Endothelial cell of umbilical vein (primary cell): ENCODE data around the gene PALD1. TPM values are rescaled to one million over a fixed set of nuclear protein-coding genes. Genes with fewer than 3 reads are reported as not detected.

Source experiments
- BruUV-seq: library from RNA; stranded (reverse); fragments of 400-500 nt; replicated peaks from 2 replicates; lab custom pipeline; 2021; lab: Mats Ljungman, UMichigan
- CTCF ChIA-PET: fragments of 300-600, 350-600 bp; sonication (Branson Sonifier 250); formaldehyde crosslinking; loops from one replicate; lab custom pipeline; 2021; ENCODE audit warnings: antibody characterized with exemption, inconsistent platforms; lab: Charles Lee
- POLR2A ChIA-PET: fragments of 300-600, 350-600 bp; sonication (Branson Sonifier 250); formaldehyde crosslinking; loops from one replicate; lab custom pipeline; 2021; ENCODE audit warnings: antibody characterized with exemption, inconsistent platforms; lab: Charles Lee
- DNase-seq: peaks from one replicate; pipeline ENCODE4 v3.0.0-alpha.2; 2011; ENCODE audit warnings: low read depth, low spot score
- FAIRE-seq: peaks from 2 replicates; lab custom pipeline; 2011; peaks lifted over from hg19 to GRCh38; lab: Jason Lieb, UNC
- H2AFZ ChIP-seq: 2 replicates; pipeline ENCODE4 v1.6.0; 2012; ENCODE audit warnings: low read depth, low read length, control low read depth, inconsistent platforms
- H3K27ac ChIP-seq: 2 replicates; pipeline ENCODE4 v1.5.1; 2011; ENCODE audit warnings: low read depth, mild to moderate bottlenecking, control low read depth, low read length, moderate library complexity; ENCODE audit not compliant: insufficient read depth
- H3K27me3 ChIP-seq, 2 experiments: 2 replicates each; pipeline versions ENCODE4 v1.6.0 to v1.6.1; 2011; ENCODE audit warnings: low read length in 2 of 2, mixed read lengths in 1 of 2; ENCODE audit not compliant: control insufficient read depth in 2 of 2, insufficient read depth in 2 of 2
- H3K36me3 ChIP-seq, 2 experiments: 2 replicates in 1 of 2; 3 replicates in 1 of 2; pipeline ENCODE4 v1.5.1; 2011; ENCODE audit warnings: low read length in 2 of 2, mild to moderate bottlenecking in 1 of 2, moderate library complexity in 1 of 2; ENCODE audit not compliant: control insufficient read depth in 2 of 2, insufficient read depth in 2 of 2; ENCODE audit errors: extremely low read depth in 1 of 2
- H3K4me1 ChIP-seq: 3 replicates; pipeline ENCODE4 v1.5.1; 2011; ENCODE audit warnings: mild to moderate bottlenecking, low read length; ENCODE audit not compliant: control insufficient read depth, insufficient read depth; ENCODE audit errors: extremely low read depth
- H3K4me2 ChIP-seq: 2 replicates; pipeline ENCODE4 v1.6.1; 2011; ENCODE audit warnings: low read length, control low read depth, mixed read lengths; ENCODE audit not compliant: insufficient read depth
- H3K4me3 ChIP-seq, 3 experiments: fragments of 200-600 bp in 1 of 3; sonication (generic), shearing (Covaris generic) in 1 of 3; replicated peaks in 1 of 3; 2 replicates each; pipeline ENCODE4 v1.5.1; 2011 to 2016; ENCODE audit warnings: control low read depth in 3 of 3, low read length in 3 of 3, mild to moderate bottlenecking in 2 of 3, inconsistent platforms in 1 of 3, low read depth in 1 of 3, moderate library complexity in 1 of 3; ENCODE audit not compliant: insufficient read depth in 1 of 3
- H3K79me2 ChIP-seq: 2 replicates; pipeline ENCODE4 v1.6.0; 2012; ENCODE audit warnings: low read length, inconsistent platforms; ENCODE audit not compliant: control insufficient read depth, insufficient read depth
- H3K9ac ChIP-seq: replicated peaks from 2 replicates; pipeline ENCODE3; 2011; ENCODE audit warnings: low read length, control low read depth; ENCODE audit not compliant: insufficient read depth; ENCODE audit errors: extremely low read depth
- H3K9me1 ChIP-seq: replicated peaks from 3 replicates; pipeline ENCODE4 v1.6.0; 2011; ENCODE audit warnings: mild to moderate bottlenecking, low read length; ENCODE audit not compliant: control insufficient read depth, insufficient read depth; ENCODE audit errors: extremely low read depth
- H3K9me3 ChIP-seq: replicated peaks from 2 replicates; pipeline ENCODE4 v1.5.1; 2012; ENCODE audit warnings: low read length, inconsistent platforms; ENCODE audit not compliant: control insufficient read depth, insufficient read depth
- H4K20me1 ChIP-seq: replicated peaks from 2 replicates; pipeline ENCODE3; 2011; ENCODE audit warnings: mild to moderate bottlenecking, low read length; ENCODE audit not compliant: control insufficient read depth, insufficient read depth; ENCODE audit errors: extremely low read depth
- CTCF ChIP-seq, 2 donors: IDR thresholded peaks; 1 replicate in 1 of 2; 2 replicates in 1 of 2; pipeline ENCODE4 v1.5.1; 2011; ENCODE audit warnings: low read length in 2 of 2, mild to moderate bottlenecking in 2 of 2, moderate library complexity in 2 of 2, control low read depth in 1 of 2, inconsistent platforms in 1 of 2, low read depth in 1 of 2; ENCODE audit not compliant: insufficient read depth in 1 of 2; ENCODE audit errors: extremely low read depth in 1 of 2
- EZH2 ChIP-seq: IDR thresholded peaks from 2 replicates; pipeline ENCODE4 v1.6.1; 2012; ENCODE audit warnings: borderline replicate concordance, low read depth, mild to moderate bottlenecking, moderate library complexity, low read length, inconsistent platforms; ENCODE audit not compliant: severe bottlenecking
- FOS ChIP-seq: IDR thresholded peaks from 2 replicates; pipeline ENCODE4 v1.6.1; 2011; ENCODE audit warnings: mild to moderate bottlenecking, low read length, moderate library complexity, borderline replicate concordance; ENCODE audit not compliant: insufficient read depth
- GATA2 ChIP-seq: IDR thresholded peaks from 2 replicates; pipeline ENCODE4 v1.7.0; 2011; ENCODE audit warnings: low read depth, mild to moderate bottlenecking, moderate library complexity, mixed read lengths, low read length; ENCODE audit not compliant: insufficient read length, insufficient read depth
- JUN ChIP-seq: IDR thresholded peaks from 2 replicates; pipeline ENCODE4 v1.6.1; 2011; ENCODE audit warnings: borderline replicate concordance, low read depth; ENCODE audit not compliant: insufficient read length, insufficient read depth
- MAX ChIP-seq: IDR thresholded peaks from 2 replicates; pipeline ENCODE4 v1.6.1; 2011; ENCODE audit not compliant: insufficient read depth, insufficient read length
- MYC ChIP-seq: IDR thresholded peaks from one replicate; pipeline ENCODE4 v1.6.1; 2011; ENCODE audit warnings: mild to moderate bottlenecking, low read depth, low read length
- POLR2A ChIP-seq: IDR thresholded peaks from 2 replicates; pipeline ENCODE4 v1.6.1; 2012; ENCODE audit warnings: low read depth, mild to moderate bottlenecking, control low read depth, low read length
- POLR2AphosphoS5 ChIP-seq: IDR thresholded peaks from 2 replicates; pipeline ENCODE4 v1.6.1; 2012; ENCODE audit warnings: low read depth, mild to moderate bottlenecking, control low read depth, low read length, moderate library complexity; ENCODE audit not compliant: insufficient read depth
- dilution Hi-C: fragments of 300-500 bp; cut with MboI; formaldehyde crosslinking; loops from one replicate; pipeline ENCODE4 v1.15.0; 2019; ENCODE audit warnings: low sequenced_read_pairs; ENCODE audit not compliant: extremely low pct_ligation_motif_present
- intact Hi-C: fragments of 100-400 bp; cut with micrococcal nuclease; formaldehyde crosslinking; loops from one replicate; pipeline ENCODE4 v1.10.0; 2022
- polyA plus RNA-seq, 4 experiments: library from polyadenylated mRNA; depleted of rRNA in 3 of 4; stranded (reverse) in 3 of 4; unstranded in 1 of 4; fragments of >200 nt; gene quantifications; 2 replicates each; pipeline versions ENCODE4 v1.2.1 to v1.2.3, GENCODE V29; 2011 to 2012; ENCODE audit warnings: missing spikeins in 1 of 4
- total RNA-seq: library from RNA; stranded (reverse); gene quantifications from 2 replicates; pipeline ENCODE4 v1.2.3, GENCODE V29; 2021

The PALD1 gene
- total and polyA plus RNA-seq, 2 donors (not counting 3 experiments of a cell fraction or from before 2014, with no cell fraction given): 16.6 to 73.3 TPM

- H3K4me3 ChIP-seq: no peak overlapping the region
- CTCF ChIA-PET: interaction anchor here (0.6 to 12.4 kb wide), 3 partner anchors 77 to 321 kb away, joined by 3 to 196 read pairs (median 5); no protein-coding TSS in a partner anchor
- intact Hi-C loops (no loop called here), dilution Hi-C loops (no loop called here)
- FAIRE-seq (peak; percentile 49), DNase-seq (no peak)
- peaks cover 3 to 4% of the 10 kb centered on the region in 2 experiments for H3K36me3 ChIP-seq
- no peak overlapping the region for H3K4me2 ChIP-seq
- H2AFZ ChIP-seq: no peak overlapping the region
- no peaks in the 10 kb centered on the region for H3K4me1 ChIP-seq
- no TSS peak for BruUV-seq
- TF ChIP-seq MYC (no peak), CTCF (IDR thresholded peaks at IDR 0.05; ENCODE audit: extremely low read depth in 1 of 2, insufficient read depth in 1 of 2, low read depth in 1 of 2, low read length in 2 of 2) (peak in 1 of 2 donors; percentile 2)
- H3K9me1 ChIP-seq: no peaks in the 10 kb centered on the region
- no peaks in the 10 kb centered on the region for H4K20me1 ChIP-seq
- POLR2A ChIA-PET: no interaction called here
- H3K27ac ChIP-seq: no peak overlapping the region
- no peaks in the 10 kb centered on the region for H3K9me3 ChIP-seq
- H3K27me3 ChIP-seq: no peaks in the 10 kb centered on the region
- no peaks in the 10 kb centered on the region for H3K79me2 ChIP-seq
- H3K9ac ChIP-seq: no peak overlapping the region
Observed at GRCh38 chr10:70542565-70542938, 64.0 kb downstream of the PALD1 start.

GRCh38 chr10:70543911-70544310, 65.3 kb downstream of the PALD1 start:
- DNase-seq (no peak), FAIRE-seq (no peak)
- Histone ChIP-seq H3K9me3 (no peaks in the 10 kb centered on the region), H3K27ac (no peak overlapping the region), H3K36me3 (peaks cover 2 to 4% of the 10 kb centered on the region in 2 experiments), H3K9ac (no peak overlapping the region), H3K4me3 (no peak overlapping the region), H3K4me1 (no peaks in the 10 kb centered on the region), H3K79me2 (no peaks in the 10 kb centered on the region), H3K4me2 (no peak overlapping the region), H2AFZ (no peak overlapping the region), H3K9me1 (no peaks in the 10 kb centered on the region), H4K20me1 (no peaks in the 10 kb centered on the region), H3K27me3 (no peaks in the 10 kb centered on the region)
- intact Hi-C loops: no loop called here
- no peak for TF ChIP-seq FOS
- no peak for TF ChIP-seq POLR2A
- TF ChIP-seq POLR2AphosphoS5: no peak
- TF ChIP-seq MYC: no peak
- TF ChIP-seq GATA2: no peak
- TF ChIP-seq EZH2: no peak
- TF ChIP-seq MAX: no peak
- TF ChIP-seq JUN: no peak
- no peak for TF ChIP-seq CTCF (IDR thresholded peaks at IDR 0.05; ENCODE audit: extremely low read depth in 1 of 2, insufficient read depth in 1 of 2, low read depth in 1 of 2, low read length in 2 of 2)
- ChIA-PET CTCF (interaction anchor here (12.4 kb wide), 1 partner anchor 83 kb away, joined by 196 read pairs; no protein-coding TSS in a partner anchor), POLR2A (no interaction called here)
- dilution Hi-C loops: no loop called here
- BruUV-seq: no TSS peak
